Endometrium (tissue), 2 donors: ENCODE data around the gene WDR6.

Experiments
- FAIRE-seq: peaks from 2 replicates; lab custom pipeline; 2012; peaks lifted over from hg19 to GRCh38; lab: Jason Lieb, UNC
- donor health status: control.
- donor health status: control.

WDR6 gene, protein sequence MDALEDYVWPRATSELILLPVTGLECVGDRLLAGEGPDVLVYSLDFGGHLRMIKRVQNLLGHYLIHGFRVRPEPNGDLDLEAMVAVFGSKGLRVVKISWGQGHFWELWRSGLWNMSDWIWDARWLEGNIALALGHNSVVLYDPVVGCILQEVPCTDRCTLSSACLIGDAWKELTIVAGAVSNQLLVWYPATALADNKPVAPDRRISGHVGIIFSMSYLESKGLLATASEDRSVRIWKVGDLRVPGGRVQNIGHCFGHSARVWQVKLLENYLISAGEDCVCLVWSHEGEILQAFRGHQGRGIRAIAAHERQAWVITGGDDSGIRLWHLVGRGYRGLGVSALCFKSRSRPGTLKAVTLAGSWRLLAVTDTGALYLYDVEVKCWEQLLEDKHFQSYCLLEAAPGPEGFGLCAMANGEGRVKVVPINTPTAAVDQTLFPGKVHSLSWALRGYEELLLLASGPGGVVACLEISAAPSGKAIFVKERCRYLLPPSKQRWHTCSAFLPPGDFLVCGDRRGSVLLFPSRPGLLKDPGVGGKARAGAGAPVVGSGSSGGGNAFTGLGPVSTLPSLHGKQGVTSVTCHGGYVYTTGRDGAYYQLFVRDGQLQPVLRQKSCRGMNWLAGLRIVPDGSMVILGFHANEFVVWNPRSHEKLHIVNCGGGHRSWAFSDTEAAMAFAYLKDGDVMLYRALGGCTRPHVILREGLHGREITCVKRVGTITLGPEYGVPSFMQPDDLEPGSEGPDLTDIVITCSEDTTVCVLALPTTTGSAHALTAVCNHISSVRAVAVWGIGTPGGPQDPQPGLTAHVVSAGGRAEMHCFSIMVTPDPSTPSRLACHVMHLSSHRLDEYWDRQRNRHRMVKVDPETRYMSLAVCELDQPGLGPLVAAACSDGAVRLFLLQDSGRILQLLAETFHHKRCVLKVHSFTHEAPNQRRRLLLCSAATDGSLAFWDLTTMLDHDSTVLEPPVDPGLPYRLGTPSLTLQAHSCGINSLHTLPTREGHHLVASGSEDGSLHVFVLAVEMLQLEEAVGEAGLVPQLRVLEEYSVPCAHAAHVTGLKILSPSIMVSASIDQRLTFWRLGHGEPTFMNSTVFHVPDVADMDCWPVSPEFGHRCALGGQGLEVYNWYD

GRCh38 chr3:49007068-49007770 lies at the start of gene WDR6:
Gene WDR6 (plus strand): TSS chr3:49007391. CDS start chr3:49007432, 41 bp downstream.
- FAIRE-seq, result peak; percentile 95

DNA sequence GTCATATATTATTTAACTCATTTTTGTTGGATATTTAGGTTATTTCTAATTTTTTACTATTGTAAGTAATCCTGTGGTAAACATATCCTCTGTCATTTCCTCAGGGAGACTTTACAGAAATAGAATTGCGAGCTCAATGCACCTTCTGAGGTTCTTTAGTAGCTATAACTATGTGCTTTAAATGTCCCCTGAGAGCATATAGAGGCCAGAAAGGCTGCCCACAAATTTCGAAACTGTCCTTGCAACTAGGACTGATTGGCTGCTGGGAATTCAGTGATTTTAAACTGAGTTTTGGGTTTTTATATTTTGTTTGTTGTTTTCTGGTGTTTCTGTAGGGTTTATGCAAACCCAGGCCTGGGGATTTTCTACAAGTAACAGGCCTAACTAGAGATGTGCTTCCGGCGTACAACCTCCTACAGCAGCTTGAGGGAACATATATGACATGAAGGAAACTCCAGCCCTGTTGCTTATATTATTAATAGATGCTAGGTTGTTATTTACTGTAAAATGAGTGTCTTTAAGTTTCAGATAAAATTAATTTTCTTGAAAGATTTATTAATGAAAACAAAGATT lies 46.3 kb upstream of the WDR6 start:
- no peak for FAIRE-seq

GRCh38 chr3:48962340-48962739 lies 44.9 kb upstream of the WDR6 start:
- no peak for FAIRE-seq

DNA sequence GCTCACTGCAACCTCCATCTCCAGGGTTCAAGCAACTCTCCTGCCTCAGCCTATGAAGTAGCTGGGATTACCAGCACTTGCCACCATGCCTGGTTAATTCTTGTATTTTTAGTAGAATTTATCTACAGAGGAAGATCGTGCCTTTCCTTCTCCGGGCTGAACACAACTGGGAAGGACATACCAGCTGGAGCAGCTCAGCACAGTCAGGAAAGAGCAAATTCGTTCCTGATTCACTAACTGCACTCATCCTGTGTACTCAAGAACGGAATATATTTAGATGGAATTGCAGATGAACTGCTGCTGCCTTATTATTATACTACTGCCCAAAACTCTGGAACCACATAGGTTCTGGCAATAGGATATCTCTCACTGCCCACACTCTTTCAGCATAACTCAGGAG lies 44.3 kb upstream of the WDR6 start:
- no peak for FAIRE-seq

DNA sequence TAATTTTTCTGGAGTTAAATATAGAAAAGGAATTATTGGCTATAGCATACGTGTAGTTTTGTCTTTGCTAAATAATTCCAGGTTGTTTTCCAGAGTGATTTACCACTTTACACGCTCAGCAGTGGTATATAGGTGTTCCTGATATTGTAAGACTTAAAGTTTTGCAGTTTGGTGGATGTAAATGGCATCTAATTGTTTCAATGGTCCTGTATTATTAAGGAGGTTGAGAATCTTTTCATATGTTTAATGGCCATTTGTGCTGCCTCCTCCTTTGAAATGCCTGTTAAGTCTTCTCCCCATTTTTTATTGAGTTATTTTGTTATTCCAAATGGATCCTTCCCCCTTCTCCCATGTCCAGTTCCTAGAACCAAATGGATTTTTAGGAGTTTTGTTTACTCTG lies 43.6 kb upstream of the WDR6 start:
- no peak for FAIRE-seq

GRCh38 chr3:48966367-48966766 lies 40.8 kb upstream of the WDR6 start:
- no peak for FAIRE-seq

- no peak for FAIRE-seq
These were observed 40.3 kb upstream of the WDR6 start for GRCh38 chr3:48966876-48967361.

DNA sequence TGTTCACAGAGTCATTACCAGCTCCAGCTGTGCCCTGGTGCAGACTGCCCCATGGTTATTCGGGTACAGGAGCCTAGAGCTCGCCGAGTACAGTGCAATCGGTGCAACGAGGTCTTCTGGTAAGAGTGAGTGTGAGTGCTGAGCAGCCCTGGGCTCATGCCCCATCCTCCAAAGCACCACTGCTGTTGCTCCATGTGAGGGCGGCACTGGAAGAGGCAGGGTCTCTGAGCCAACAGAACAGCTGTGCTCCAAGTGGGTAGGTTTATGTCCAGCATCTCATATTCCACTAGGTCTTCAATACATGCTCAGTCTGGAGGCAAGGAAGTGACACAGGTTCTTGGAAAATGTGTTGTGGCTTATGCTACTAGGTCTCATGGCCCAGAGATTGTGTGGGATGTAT lies 36.6 kb upstream of the WDR6 start:
- FAIRE-seq, result no peak

DNA sequence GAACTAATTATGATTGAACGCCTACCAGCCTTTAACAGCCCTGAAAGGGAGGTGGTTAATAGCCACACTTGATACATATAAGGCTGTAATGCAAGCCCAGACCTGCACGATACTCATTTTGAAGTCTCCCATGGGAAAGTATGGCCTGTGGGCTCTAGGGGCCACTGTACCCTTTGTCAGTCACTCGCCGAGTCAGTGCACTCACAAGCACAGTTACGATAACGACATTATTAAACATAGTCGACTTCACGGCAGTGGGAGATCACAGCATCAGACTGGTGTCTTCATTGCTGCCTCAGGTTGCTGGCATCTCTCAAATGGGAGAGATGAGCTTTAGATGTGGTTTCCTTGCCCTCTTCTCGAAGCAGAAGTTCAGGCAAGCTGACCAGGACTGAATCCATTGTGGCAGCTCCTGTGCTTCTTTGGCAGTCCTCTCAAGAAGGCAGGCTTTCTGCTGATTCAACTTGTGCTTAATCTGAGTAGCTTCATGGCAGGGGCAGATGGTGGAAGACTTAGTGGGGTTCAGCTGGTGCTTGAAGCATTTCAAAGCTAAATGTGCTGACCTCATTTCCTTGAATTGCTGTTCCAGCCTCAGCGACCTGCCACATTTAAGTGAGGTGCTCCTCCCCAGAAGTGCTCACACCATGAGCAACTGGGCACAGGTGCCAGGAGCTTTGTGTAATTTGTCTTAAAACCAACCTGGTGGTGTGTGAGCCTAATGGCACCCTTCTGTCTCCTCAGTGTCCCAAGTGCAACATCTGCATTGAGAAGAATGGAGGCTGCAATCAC lies 32.9 kb upstream of the WDR6 start:
- no peak for FAIRE-seq

GRCh38 chr3:48979451-48979850 lies 27.7 kb upstream of the WDR6 start:
- FAIRE-seq, result no peak

- FAIRE-seq, result no peak
These were observed 26.9 kb upstream of the WDR6 start for GRCh38 chr3:48980295-48980694.

GRCh38 chr3:48982016-48982415 lies 25.2 kb upstream of the WDR6 start:
- FAIRE-seq, result no peak

GRCh38 chr3:48982686-48983085 lies 24.5 kb upstream of the WDR6 start:
- FAIRE-seq, result no peak

DNA sequence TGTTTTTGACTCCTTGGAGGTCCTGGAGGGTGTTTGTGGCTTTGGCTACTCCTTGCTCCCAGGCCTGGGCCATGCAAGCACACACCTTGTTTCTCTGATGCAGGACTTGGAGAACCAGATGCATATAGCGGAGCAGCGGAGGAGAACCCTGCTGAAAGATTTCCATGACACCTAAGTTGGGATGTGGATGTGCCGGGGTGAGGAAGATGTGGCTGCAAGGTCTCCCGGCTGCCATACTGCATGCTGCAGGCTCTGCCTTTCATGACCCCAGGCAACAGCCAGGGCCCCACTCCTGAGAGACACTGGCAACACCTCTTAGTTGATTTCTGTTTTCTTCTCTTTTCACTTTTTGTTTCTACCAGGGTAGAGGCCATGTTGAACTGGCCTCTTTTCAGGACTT lies 24.1 kb upstream of the WDR6 start:
- no peak for FAIRE-seq

DNA sequence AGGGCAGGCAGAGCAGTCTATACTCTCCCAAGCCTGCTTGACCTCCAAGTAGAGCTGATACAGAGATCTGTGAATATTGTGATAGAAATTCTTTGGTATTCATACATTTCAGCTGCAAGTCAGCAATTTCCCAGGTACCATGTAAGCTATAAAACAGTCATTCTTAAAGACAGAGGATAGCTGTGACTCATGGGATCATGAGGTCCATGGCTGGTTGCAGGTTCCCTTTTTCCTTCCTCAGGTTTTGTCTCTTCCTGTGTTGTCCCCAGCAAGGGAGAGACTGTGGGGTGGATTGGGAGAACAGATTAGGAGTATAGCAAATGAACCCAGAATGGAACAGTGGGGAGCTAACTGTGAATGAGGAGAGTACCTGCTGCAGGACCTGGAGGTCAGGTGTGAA lies 22.5 kb upstream of the WDR6 start:
- no peak for FAIRE-seq

DNA sequence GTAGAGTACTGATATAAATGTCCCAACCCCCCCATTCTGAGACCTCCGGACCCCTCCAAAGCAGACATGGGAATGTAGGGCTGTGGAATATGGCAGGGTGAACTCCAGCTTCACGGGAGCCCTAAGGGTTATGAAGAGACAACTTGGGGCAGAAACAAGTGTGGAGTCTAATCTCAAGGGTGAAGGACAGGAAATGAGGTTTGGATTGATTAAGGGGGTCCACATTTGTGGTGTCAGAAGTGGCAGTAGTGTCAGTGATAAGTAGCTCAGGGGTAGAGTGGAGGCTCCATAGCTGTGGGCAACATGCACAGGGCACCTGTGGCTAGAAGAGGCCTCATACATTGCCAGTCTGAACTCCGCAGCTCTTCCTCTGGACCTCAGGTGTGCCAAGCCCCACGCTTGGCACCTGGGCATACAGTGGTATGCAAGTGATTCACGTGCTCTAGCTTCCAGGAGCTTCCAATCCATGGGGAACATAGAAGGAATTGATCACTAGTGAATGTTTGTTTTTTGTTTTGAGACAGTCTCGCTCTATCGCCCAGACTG lies 21.3 kb upstream of the WDR6 start:
- FAIRE-seq, result no peak

DNA sequence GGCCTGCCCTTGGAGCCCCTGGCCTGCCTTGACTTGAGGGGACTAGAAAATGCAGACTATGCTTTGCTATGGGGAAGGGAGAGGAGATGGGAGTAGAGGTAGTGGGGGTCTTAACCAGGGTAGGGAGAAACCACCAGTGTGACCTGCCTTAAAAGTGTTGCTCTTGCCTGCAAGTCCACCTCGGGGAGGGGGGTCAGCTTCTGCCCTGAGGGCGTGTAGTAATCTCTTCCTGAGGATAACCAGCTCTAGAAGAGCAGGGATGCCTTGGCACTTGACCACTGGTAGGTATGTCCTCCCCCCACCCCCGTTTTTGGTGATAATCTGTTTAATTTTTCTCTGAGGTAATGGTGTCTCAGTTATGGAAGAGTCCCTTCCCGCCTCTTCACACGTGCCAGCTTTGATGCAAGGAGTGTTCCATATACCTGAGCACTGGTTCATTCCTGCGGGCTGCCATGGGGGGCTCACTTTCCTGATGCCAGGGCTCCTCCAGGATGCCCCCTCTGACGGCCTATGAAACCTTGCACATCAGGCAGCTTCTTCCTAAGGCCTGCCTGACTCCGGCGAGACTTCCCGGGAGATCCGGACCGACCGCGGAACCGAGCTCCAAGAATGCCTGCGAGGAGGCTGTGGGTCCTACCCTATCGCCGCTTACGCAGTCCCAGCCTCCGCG lies 17.9 kb upstream of the WDR6 start:
- no peak for FAIRE-seq

DNA sequence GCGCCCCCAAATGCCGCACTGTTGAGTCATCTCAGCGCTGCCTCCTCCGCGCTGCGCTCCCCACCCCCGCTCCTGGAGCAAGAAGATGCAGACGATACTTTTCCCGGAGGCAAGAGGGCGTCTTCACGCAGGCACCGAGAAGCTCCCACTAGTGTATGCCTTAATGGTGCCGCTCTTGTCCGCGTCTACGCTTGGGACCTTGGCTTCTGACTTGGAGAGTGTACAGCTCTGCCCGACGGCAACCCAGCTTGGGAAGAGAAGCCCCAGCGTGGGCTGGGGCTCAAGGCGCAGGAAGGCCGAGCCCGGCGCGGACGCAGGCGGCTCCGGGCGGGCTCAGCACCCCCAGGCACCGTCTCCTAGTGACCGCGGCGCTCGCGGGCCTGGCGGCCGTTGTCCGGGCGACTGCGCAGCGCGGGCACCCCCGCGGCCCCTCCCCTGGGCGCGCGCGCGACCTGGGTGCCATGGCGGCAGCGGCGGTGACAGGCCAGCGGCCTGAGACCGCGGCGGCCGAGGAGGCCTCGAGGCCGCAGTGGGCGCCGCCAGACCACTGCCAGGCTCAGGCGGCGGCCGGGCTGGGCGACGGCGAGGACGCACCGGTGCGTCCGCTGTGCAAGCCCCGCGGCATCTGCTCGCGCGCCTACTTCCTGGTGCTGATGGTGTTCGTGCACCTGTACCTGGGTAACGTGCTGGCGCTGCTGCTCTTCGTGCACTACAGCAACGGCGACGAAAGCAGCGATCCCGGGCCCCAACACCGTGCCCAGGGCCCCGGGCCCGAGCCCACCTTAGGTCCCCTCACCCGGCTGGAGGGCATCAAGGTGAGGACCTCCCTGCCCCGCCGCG lies 17.2 kb upstream of the WDR6 start, which contains the start of gene P4HTM:
P4HTM (plus strand) TSS at position 446 of the 840 bp plus-strand sequence; CDS start at position 462, 16 bp downstream.
- peak; percentile 69 for FAIRE-seq
